KOPT-K1 (cell line): ENCODE results near the gene MYO1E.

Source experiments
- H3K27ac ChIP-seq: fragments of 200-600 bp; sonication (generic); 2 replicates; pipeline ENCODE4 v1.5.1; 2016; ENCODE audit warnings: antibody characterized with exemption, mild to moderate bottlenecking, low read depth, low read length; ENCODE audit not compliant: poor library complexity, severe bottlenecking
- H3K36me3 ChIP-seq: fragments of 200-600 bp; sonication (generic); 2 replicates; pipeline ENCODE4 v1.5.1; 2017; ENCODE audit warnings: antibody characterized with exemption, mild to moderate bottlenecking, low read length, moderate library complexity; ENCODE audit not compliant: insufficient read depth
- H3K9me3 ChIP-seq: fragments of 200-600 bp; sonication (generic); 2 replicates; pipeline ENCODE4 v1.5.1; 2017; ENCODE audit warnings: antibody characterized with exemption, low read length, mild to moderate bottlenecking; ENCODE audit not compliant: insufficient read depth, poor library complexity, severe bottlenecking

Gene MYO1E

GRCh38 chr15:59301527-59301926 lies 71.1 kb downstream of the MYO1E start:
- H3K9me3 ChIP-seq = no peaks in the 10 kb centered on the region
- no peaks in the 10 kb centered on the region for H3K36me3 ChIP-seq
- no peak overlapping the region for H3K27ac ChIP-seq

- H3K27ac ChIP-seq = no peak overlapping the region
These were observed 72.0 kb downstream of the MYO1E start for GRCh38 chr15:59300618-59301139.

GRCh38 chr15:59299929-59300617 lies 72.6 kb downstream of the MYO1E start:
- H3K27ac ChIP-seq = no peak overlapping the region
- no peaks in the 10 kb centered on the region for H3K9me3 ChIP-seq
- H3K36me3 ChIP-seq = no peaks in the 10 kb centered on the region

More at GRCh38 chr15:59300618-59301139, 72.0 kb downstream of the MYO1E start:
- Histone ChIP-seq H3K9me3 (no peaks in the 10 kb centered on the region), H3K36me3 (no peaks in the 10 kb centered on the region)

GRCh38 chr15:59298854-59299250 lies 73.8 kb downstream of the MYO1E start:
- H3K27ac ChIP-seq = no peak overlapping the region
- H3K36me3 ChIP-seq = no peaks in the 10 kb centered on the region

GRCh38 chr15:59298225-59298853 lies 74.3 kb downstream of the MYO1E start:
- Histone ChIP-seq H3K36me3 (no peaks in the 10 kb centered on the region), H3K27ac (no peak overlapping the region), H3K9me3 (no peaks in the 10 kb centered on the region)

More at GRCh38 chr15:59298854-59299250, 73.8 kb downstream of the MYO1E start:
- H3K9me3 ChIP-seq = no peaks in the 10 kb centered on the region

GRCh38 chr15:59296181-59296617 lies 76.5 kb downstream of the MYO1E start:
- no peaks in the 10 kb centered on the region for H3K9me3 ChIP-seq
- H3K36me3 ChIP-seq = no peaks in the 10 kb centered on the region
- H3K27ac ChIP-seq = no peak overlapping the region

DNA sequence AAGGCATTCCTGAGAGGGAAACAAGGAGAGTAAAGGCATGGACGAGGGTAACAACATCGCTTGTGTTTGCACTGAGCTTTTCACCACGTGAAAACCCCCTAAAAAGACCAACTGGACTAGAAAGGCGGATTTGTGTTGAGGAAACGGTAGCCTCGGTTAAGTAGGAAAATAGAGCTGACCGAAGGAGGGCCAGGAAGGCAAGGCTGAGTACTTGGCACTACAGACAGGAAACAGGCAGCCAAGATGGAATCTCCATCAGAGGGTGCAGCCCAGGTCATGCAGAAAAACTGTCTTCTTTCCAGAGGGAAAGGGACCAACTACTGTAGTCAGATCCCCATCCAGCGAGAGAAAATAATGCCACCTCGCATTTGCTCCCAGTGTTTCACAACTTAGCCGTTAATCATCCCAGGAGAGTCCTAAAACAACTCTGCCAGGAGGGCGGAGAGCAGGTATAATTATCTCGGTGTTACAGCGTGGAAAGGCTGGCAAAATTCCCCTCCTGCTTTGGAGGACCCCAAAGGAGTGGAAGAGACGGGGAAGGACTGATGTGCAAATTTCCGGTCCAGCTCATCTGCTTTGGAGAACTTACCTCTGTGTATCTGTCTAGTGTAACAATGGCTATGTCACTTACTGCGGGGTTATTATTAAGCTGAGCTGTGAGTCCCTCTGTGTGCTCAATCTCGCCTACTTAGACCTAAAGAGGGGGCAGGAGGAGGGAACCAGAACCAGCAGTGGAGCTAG lies 77.2 kb downstream of the MYO1E start:
- Histone ChIP-seq H3K27ac (no peak overlapping the region), H3K36me3 (no peaks in the 10 kb centered on the region), H3K9me3 (no peaks in the 10 kb centered on the region)

GRCh38 chr15:59294574-59295260 lies 78.0 kb downstream of the MYO1E start:
- Histone ChIP-seq H3K9me3 (no peaks in the 10 kb centered on the region), H3K27ac (no peak overlapping the region), H3K36me3 (no peaks in the 10 kb centered on the region)

DNA sequence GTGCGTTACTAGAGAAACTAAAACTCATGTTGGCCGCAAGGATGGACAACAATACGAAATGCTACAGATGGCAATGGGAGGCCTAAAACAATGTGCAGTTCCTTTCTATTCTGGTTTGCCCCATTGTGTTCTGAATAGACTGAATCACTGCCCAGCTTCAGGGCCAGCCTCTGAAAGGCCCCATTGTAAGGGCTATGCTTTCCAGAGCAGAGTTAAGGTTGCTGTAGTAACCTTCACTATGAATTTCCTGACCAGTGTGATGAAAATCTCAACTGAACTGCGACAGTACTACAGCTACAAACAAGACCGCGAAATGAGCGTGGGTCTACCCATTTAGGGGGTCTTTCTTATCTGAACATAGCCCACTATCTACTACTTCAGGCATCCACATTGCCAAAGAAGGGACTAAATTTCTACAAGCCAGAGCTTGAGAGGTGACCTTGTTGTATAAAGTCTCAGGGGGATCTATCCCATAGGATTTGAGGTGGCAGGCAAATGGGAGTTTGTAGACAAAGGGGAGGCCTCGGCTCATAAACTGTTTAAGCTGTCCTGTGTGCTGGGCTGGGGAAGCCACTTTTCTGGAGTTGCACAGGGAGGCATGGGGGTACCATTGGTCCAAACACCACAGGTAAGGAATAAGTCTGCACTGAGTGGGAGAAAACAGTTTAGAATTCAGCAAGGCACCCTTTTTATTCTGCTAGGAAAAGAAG lies 80.1 kb downstream of the MYO1E start:
- no peaks in the 10 kb centered on the region for H3K36me3 ChIP-seq
- H3K9me3 ChIP-seq = no peaks in the 10 kb centered on the region
- no peak overlapping the region for H3K27ac ChIP-seq

- H3K36me3 ChIP-seq = no peaks in the 10 kb centered on the region
- no peak overlapping the region for H3K27ac ChIP-seq
- no peaks in the 10 kb centered on the region for H3K9me3 ChIP-seq
These were observed 81.5 kb downstream of the MYO1E start for GRCh38 chr15:59291213-59291549.

DNA sequence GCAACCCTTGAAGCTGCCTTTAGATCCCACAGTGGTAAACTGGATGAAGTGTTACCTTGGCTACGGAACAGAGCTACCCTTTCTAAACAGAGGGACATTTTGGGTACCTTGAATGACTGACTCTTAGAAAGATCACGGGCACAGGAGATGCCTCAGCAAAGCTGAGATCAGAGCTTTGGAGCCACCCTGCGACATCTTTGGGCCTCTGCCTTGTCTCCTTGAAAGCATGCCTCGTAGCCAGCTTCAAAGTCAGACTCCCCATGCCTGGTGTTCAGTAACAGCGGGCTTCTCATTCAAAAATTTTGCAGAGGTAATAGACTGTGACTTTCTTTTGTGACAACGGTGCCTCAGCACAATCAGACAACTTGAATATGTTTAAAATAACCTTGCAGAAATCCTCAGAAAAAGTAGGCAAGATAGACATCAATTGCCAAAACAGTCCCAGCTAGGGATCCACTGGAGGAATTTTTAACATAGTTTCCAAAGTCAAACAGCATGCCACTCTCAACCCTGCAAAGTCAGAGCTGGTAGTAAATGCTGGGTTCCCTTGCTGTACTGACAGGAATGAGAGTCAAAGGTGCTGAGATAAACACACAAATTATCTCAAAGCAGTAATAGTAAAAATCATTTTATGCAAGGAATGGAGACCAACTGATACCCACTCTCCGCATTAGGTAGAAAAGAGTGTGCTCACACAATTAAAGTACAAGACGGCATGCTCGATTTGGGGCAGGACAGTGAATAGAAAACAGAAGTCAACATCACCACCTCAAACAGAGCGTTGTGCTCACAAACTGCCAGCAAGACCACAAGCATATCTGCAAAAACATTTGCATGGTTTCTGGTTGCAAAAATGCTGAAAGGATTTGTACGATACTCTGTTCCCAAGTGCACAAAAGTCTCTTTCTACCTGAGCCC lies 82.1 kb downstream of the MYO1E start:
- Histone ChIP-seq H3K36me3 (no peaks in the 10 kb centered on the region), H3K9me3 (no peaks in the 10 kb centered on the region), H3K27ac (no peak overlapping the region)

DNA sequence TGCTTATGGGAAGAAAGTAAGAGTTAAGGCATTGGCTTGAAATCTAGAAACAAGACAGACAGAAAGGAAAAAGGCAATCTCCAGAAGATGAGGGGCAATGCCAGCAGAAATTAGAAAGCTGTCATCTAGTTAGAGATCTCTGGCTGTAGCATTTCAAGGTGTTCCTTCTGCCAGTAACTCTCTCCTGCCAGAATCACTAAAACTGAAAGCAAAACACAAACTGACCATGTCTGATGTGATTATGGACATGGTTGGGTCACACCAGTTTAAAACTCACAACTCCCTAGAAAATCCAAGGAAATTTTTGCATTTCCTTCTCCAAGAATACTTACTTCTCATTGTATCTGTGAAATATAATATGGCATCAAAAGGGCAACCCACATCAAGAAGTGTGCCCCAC lies 83.1 kb downstream of the MYO1E start:
- no peak overlapping the region for H3K27ac ChIP-seq
- no peaks in the 10 kb centered on the region for H3K36me3 ChIP-seq
- no peaks in the 10 kb centered on the region for H3K9me3 ChIP-seq

GRCh38 chr15:59283717-59284391 lies 88.8 kb downstream of the MYO1E start:
- H3K27ac ChIP-seq = no peak overlapping the region
- H3K9me3 ChIP-seq = no peaks in the 10 kb centered on the region
- no peaks in the 10 kb centered on the region for H3K36me3 ChIP-seq
